ENCODE data around the gene RPL10L. TPM values are rescaled to one million over a fixed set of nuclear protein-coding genes. Genes with fewer than 3 reads are reported as not detected.

The RPL10L gene
- total RNA-seq, 1 experiment from 2014 or later = not detected

DNA sequence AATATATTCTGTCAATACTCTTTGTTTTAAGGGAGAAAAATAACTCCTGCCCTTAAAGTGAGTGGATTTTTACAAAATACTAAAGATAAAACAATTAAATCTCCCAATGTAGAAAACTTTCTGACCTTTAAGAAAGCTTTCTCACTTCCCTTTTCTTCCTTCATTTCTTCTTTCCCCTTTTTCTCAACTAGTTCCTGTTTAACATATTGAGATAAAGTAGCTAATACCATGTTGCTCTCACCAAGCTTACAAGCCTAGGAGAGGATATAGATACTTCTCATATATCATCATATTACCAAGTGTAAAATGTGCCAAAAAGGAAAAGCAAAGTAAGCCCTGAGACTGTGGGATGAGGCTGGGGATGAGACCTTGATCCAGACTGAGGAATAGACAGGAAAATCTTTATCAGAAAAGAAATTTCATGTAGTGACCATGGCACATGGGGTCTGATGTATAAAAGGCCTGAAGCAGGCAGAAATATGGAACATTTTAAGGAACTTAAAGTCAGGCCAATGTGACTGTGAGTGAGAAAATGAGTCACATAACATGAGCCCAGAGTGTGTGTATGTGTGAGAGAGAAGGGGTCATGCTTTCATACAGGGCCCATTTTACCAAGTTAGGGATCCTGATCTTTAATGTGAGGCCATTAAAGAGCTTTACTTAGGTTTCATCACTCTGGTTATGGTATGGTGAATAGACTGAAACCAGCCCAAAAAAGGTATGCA is 1.6 kb upstream of the RPL10L start:
- Histone ChIP-seq H3K4me1 (replicated peaks; ENCODE audit: insufficient read depth) (no peaks in the 10 kb centered on the region), H4K20me1 (ENCODE audit: insufficient read depth) (no peaks in the 10 kb centered on the region), H3F3A (ENCODE audit: insufficient read depth, low read depth) (no peaks in the 10 kb centered on the region), H3K9me2 (ENCODE audit: insufficient read depth) (no peaks in the 10 kb centered on the region), H3K9me3 (ENCODE audit: insufficient read depth, low read depth) (no peaks in the 10 kb centered on the region), H3K27ac (no peak overlapping the region), H3K4me2 (no peak overlapping the region), H3K4me3 (no peak overlapping the region), H2AFZ (no peak overlapping the region), H3K36me3 (ENCODE audit: low read depth) (no peaks in the 10 kb centered on the region), H3K27me3 (ENCODE audit: insufficient read depth, low read depth) (no peaks in the 10 kb centered on the region), H3K79me2 (ENCODE audit: low read depth) (no peaks in the 10 kb centered on the region)
- intact Hi-C loops (cut with micrococcal nuclease; ENCODE audit: unreplicated experiment) = no loop called here
- TF ChIP-seq EZH2 (IDR thresholded peaks at IDR 0.05; ENCODE audit: low read depth) = no peak
- TF ChIP-seq, protein P1, sequence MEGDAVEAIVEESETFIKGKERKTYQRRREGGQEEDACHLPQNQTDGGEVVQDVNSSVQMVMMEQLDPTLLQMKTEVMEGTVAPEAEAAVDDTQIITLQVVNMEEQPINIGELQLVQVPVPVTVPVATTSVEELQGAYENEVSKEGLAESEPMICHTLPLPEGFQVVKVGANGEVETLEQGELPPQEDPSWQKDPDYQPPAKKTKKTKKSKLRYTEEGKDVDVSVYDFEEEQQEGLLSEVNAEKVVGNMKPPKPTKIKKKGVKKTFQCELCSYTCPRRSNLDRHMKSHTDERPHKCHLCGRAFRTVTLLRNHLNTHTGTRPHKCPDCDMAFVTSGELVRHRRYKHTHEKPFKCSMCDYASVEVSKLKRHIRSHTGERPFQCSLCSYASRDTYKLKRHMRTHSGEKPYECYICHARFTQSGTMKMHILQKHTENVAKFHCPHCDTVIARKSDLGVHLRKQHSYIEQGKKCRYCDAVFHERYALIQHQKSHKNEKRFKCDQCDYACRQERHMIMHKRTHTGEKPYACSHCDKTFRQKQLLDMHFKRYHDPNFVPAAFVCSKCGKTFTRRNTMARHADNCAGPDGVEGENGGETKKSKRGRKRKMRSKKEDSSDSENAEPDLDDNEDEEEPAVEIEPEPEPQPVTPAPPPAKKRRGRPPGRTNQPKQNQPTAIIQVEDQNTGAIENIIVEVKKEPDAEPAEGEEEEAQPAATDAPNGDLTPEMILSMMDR (conservative IDR thresholded peaks at IDR 0.05) = no peak
- BruUV-seq (replicated peaks) = no TSS peak
- ChIA-PET CTCF (no interaction called here), POLR2A (ENCODE audit: unreplicated experiment) (no interaction called here)
- DNase-seq = no peak

DNA sequence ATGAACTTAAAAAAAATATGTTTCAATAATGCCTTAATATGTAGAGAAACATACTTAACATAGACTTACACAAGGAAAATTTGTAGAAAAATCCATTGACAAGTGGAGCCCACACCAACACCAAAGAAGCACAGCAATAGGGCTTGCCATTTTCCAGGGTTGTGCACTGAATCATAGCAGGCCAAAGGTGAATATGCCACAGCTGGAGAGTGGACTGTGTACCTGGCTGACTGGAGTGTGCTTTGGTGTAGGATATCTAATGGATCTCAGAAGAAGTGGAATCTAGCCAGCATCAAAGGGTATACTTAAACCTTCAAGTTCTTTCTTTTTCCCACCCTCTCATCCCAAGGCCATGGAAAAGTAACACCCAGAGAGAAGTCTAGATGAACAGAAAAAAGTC is 4.8 kb downstream of the RPL10L start:
- Histone ChIP-seq H3K27me3 (ENCODE audit: insufficient read depth, low read depth) (no peaks in the 10 kb centered on the region), H3F3A (ENCODE audit: insufficient read depth, low read depth) (no peaks in the 10 kb centered on the region), H2AFZ (no peak overlapping the region), H3K27ac (no peak overlapping the region), H3K9me3 (ENCODE audit: insufficient read depth, low read depth) (no peaks in the 10 kb centered on the region), H3K4me1 (replicated peaks; ENCODE audit: insufficient read depth) (no peaks in the 10 kb centered on the region), H4K20me1 (ENCODE audit: insufficient read depth) (no peaks in the 10 kb centered on the region), H3K36me3 (ENCODE audit: low read depth) (no peaks in the 10 kb centered on the region), H3K79me2 (ENCODE audit: low read depth) (no peaks in the 10 kb centered on the region), H3K9me2 (ENCODE audit: insufficient read depth) (no peaks in the 10 kb centered on the region), H3K4me2 (no peak overlapping the region), H3K4me3 (no peak overlapping the region)
- no TSS peak for BruUV-seq (replicated peaks)
- no peak for DNase-seq
- POLR2A ChIA-PET (ENCODE audit: unreplicated experiment) = no interaction called here
- TF ChIP-seq, protein P1 (conservative IDR thresholded peaks at IDR 0.05) = no peak
- TF ChIP-seq EZH2 (IDR thresholded peaks at IDR 0.05; ENCODE audit: low read depth) = no peak
- CTCF ChIA-PET = no interaction called here
- intact Hi-C loops (cut with micrococcal nuclease; ENCODE audit: unreplicated experiment) = no loop called here

DNA sequence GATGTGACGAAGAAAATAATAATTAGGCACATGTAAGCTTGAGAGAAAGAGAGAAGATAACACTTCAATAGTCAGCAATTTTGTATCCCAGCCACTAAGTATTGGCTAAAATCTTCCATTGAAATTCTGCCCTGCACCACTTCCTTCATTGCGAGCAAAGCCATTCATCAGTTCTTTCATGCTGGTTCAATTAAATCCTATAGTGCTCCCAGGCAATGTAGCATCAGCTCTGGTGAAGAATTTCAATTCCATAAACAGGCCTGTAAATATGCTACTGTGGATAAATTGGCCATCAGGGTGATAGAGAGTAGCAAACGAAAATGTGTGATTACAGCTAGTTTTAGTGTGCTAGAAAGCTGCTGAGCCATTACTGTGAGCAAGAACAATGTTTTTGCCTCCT is 24.7 kb downstream of the RPL10L start:
- H3K36me3 ChIP-seq (ENCODE audit: low read depth) = no peaks in the 10 kb centered on the region
- no peaks in the 10 kb centered on the region for H3K4me1 ChIP-seq (replicated peaks; ENCODE audit: insufficient read depth)
- no peaks in the 10 kb centered on the region for H3K9me3 ChIP-seq (ENCODE audit: insufficient read depth, low read depth)
- H2AFZ ChIP-seq = no peak overlapping the region
- ChIA-PET POLR2A (ENCODE audit: unreplicated experiment) (no interaction called here), CTCF (no interaction called here)
- H3F3A ChIP-seq (ENCODE audit: insufficient read depth, low read depth) = no peaks in the 10 kb centered on the region
- no TSS peak for BruUV-seq (replicated peaks)
- no peaks in the 10 kb centered on the region; the same call in 1 of the 2 replicates for H4K20me1 ChIP-seq (ENCODE audit: insufficient read depth)
- no peak overlapping the region for H3K27ac ChIP-seq
- H3K79me2 ChIP-seq (ENCODE audit: low read depth) = no peaks in the 10 kb centered on the region
- H3K9me2 ChIP-seq (ENCODE audit: insufficient read depth) = no peaks in the 10 kb centered on the region
- H3K4me3 ChIP-seq = no peak overlapping the region
- no peaks in the 10 kb centered on the region for H3K27me3 ChIP-seq (ENCODE audit: insufficient read depth, low read depth)
- no peak overlapping the region for H3K4me2 ChIP-seq
- intact Hi-C loops (cut with micrococcal nuclease; ENCODE audit: unreplicated experiment) = no loop called here
- TF ChIP-seq, protein P1 (conservative IDR thresholded peaks at IDR 0.05) = no peak
- no peak for TF ChIP-seq EZH2 (IDR thresholded peaks at IDR 0.05; ENCODE audit: low read depth)
- no peak for DNase-seq

Data from PC-9 (cell line).